Measurements from ENCODE around the gene PTGER3. TPM values are rescaled to one million over a fixed set of nuclear protein-coding genes. Genes with fewer than 3 reads are reported as not detected.
"Not testable (repeated sequence)": the region's sequence is repeated elsewhere in the genome, so short reads cannot be mapped to it uniquely, and the experiment has no call there.

Gene PTGER3
- total RNA-seq, 1 experiment from 2014 or later, result under 0.01 TPM

DNA sequence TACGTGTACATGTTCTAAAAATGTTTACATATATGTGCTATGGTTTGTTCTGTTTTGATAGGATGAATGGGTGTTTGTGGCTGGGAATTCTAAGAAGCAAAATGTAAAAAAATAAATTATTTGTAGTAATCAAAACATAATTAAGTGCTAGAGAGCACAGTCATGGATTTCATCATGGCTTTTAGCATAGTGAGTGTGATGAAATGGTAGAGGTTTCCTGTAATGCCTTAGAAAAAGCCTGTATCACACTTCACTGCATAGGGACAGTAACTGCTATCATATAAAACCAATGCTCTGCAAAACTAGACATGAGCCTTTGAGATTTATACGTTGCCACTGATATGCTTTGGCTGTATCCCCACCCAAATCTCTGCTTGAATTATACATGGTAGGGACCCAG is 99.8 kb downstream of the PTGER3 start:
- DNase-seq (ENCODE audit: low read depth), result no peak

DNA sequence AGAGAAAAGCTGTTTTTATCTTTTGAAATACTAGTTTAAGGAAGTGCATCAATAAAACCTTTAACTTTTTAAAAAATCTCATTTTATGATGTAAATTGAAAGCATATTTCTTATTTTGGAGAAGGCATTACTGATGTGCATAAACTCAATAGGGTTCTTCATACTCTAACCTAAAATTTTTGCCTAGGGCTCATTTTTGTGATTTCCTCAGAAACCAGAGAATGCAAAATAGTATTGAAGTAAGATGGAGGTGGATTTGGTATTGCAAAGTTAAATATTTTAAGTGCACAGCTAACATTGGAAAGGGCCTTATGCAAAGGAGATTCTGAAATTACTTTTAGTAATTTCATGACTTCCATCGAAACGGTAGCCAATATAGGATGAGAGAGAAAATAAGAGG is 101.9 kb downstream of the PTGER3 start:
- DNase-seq (ENCODE audit: low read depth), result no peak

DNA sequence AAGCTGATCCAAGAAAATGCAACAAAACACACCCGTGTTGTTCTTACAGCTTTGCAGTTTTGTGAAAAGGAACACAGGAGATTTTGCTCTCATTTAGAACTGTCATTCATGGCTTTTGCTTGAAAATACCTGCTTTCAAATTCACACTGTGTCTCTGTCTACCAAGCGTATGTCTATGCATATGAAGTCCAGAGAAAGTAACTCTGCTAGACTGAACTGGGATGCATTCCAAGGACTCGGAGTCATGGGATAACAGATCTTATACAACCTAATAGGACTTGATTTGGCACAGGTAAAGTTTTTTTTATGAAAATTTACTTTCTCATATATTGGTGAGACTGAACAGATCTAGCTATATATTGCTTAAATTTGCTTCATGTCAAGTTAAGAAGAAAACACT is 102.4 kb downstream of the PTGER3 start:
- DNase-seq (ENCODE audit: low read depth), result no peak

DNA sequence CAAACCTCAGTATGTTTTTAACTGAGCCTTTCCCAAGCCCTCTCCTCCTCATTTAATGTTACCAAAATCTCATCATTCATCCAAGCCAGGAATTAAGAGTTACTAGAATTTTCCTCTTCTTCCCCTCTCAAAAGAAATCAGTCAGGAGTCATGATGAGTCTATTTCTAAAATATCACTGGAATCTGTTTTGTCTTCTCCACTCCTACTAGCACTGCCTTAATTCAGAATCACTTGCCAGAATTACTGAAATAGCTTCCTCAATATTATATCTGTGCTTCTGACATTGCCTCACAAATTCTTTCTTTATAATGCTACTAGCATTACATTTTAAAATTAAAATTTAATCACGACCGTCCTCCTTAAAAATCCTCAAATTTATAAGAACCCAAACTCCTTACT is 106.1 kb downstream of the PTGER3 start:
- no peak for DNase-seq (ENCODE audit: low read depth)

DNA sequence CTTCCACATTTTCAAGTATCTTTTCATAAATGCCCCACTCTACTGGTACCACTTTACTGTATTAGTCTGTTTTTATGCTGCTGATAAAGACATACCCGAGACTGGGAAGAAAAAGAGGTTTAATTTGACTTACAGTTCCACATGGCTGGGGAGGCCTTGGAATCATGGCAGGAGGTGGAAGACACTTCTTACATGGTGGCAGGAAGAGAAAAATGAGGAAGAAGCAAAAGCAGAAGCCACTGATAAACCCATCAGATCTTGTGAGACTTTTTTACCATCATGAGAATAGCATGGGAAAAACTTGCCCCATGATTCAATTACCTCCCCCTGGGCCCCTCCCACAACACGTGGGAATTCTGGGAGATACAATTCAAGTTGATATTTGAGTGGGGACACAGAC is 107.2 kb downstream of the PTGER3 start:
- not testable (repeated sequence) for DNase-seq (ENCODE audit: low read depth)

DNA sequence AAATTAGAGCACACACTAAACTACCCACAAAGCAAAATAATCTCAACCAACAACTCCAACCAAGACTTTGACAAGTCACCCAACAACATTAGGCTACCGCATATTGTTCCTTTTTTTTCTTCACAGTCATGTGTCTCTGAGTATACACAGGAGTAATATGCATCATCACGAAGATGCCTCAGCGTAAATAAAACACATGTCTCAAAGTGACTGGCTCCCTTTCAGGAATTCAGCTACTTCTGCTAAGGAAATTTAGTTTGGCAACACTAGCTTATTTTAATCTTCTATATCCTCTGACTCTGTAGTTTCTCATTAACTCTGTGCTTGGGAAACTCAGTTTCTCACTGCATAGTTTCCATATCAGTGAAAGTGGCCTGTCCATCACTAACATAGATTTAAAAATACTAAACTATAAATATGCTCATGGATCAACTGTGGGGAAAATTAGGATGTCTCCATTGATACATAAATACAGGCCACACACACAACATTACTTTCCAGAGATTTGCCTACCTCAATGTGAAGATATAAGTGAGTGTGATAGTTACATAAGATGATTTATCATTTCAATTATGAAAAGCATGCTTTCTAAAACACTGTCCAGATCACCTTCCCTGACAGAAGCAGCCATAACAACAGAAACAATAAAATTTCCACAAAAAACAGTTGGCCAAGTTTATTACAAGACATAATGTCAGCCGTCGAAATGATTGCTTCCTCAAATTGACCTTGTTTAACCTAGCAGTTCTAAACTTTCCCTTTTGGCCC is 113.2 kb downstream of the PTGER3 start:
- no peak for DNase-seq (ENCODE audit: low read depth)

DNA sequence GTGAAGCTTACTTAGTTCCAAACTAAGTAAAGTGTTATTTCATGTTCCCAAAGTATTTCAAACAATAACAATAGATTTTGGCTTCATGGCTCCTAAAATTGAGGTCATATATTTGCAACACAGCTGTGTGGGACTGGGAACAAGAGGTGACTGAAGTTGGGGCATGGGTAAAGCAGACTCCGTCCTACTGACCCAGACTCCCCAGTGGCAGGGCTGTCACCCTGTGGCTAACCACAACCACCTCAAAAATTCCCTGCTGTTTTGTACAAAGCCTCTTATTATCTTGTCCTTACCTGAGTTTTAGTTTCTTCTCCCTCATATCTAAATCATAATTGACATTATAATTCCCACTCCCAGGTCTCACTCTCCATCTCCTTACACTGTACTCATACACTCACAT is 117.6 kb downstream of the PTGER3 start:
- DNase-seq (ENCODE audit: low read depth), result no peak

DNA sequence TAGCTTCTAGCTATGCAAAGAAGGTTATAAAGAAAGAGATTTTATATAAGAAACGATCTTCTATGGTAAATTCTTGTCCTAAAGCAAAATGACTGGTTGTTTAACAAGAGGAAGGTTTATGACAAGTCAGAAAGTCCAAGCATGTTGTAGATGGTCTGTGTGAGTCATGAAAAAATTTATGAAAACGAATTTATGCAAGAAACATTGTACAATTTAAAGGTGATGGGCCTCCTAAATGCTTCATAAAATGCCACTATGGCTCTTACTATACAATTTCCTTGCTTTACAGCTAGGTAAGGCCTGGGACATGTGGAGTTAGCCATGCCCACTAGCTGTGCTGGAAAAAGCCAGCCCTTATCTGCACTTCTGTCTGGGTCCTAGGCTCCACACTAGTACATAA is 125.4 kb downstream of the PTGER3 start:
- no peak for DNase-seq (ENCODE audit: low read depth)

Other genes starting within 250 kb of the PTGER3 start
- gene ZRANB2, start 33.2 kb upstream of the PTGER3 start, total RNA-seq (2014; rRNA removed; shearing (Covaris generic)), result 30.5 and 31.7 TPM in 2 replicates